IPS-20b (cell line): Measurements from ENCODE around the gene CD19.

Source experiments
- H3K27ac ChIP-seq: one replicate; pipeline ENCODE4 v1.5.1; 2013; ENCODE audit warnings: low read length
- H3K27me3 ChIP-seq: 2 replicates; pipeline ENCODE4 v1.6.1; 2013; ENCODE audit warnings: mild to moderate bottlenecking, low read length, inconsistent platforms; ENCODE audit not compliant: insufficient read depth
- H3K36me3 ChIP-seq: 2 replicates; pipeline ENCODE4 v1.6.1; 2013; ENCODE audit warnings: low read depth, mild to moderate bottlenecking, inconsistent platforms, low read length, moderate library complexity; ENCODE audit not compliant: insufficient read depth
- H3K4me1 ChIP-seq: 2 replicates; pipeline ENCODE4 v1.6.1; 2013; ENCODE audit warnings: mild to moderate bottlenecking, control low read depth, inconsistent platforms, low read length, moderate library complexity; ENCODE audit not compliant: insufficient read depth
- H3K4me3 ChIP-seq: 2 replicates; pipeline ENCODE4 v1.5.1; 2013; ENCODE audit warnings: mild to moderate bottlenecking, low read length, inconsistent platforms
- H3K9ac ChIP-seq: 2 replicates; pipeline ENCODE4 v1.6.1; 2013; ENCODE audit warnings: low read depth, mild to moderate bottlenecking, inconsistent platforms, low read length, moderate library complexity
- H3K9me3 ChIP-seq: 2 replicates; pipeline ENCODE4 v1.6.1; 2013; ENCODE audit warnings: mild to moderate bottlenecking, low read depth, low read length, inconsistent platforms; ENCODE audit not compliant: insufficient read depth

CD19 gene

GRCh38 chr16:28898942-28899341, 32.8 kb upstream of the CD19 start:
- H3K4me1 ChIP-seq = no peaks in the 10 kb centered on the region
- H3K27ac ChIP-seq = no peak overlapping the region
- no peaks in the 10 kb centered on the region for H3K9me3 ChIP-seq
- H3K27me3 ChIP-seq = no peaks in the 10 kb centered on the region
- no peaks in the 10 kb centered on the region for H3K36me3 ChIP-seq
- H3K9ac ChIP-seq = no peak overlapping the region
- no peak overlapping the region for H3K4me3 ChIP-seq

- Histone ChIP-seq H3K36me3 (no peaks in the 10 kb centered on the region; the same call in 1 of the 2 replicates), H3K4me1 (no peaks in the 10 kb centered on the region), H3K9me3 (no peaks in the 10 kb centered on the region), H3K4me3 (no peak overlapping the region), H3K27ac (no peak overlapping the region), H3K27me3 (no peaks in the 10 kb centered on the region), H3K9ac (no peak overlapping the region)
Measured at GRCh38 chr16:28899882-28900590, 31.7 kb upstream of the CD19 start.

- no peaks in the 10 kb centered on the region for H3K9me3 ChIP-seq
- H3K4me3 ChIP-seq = no peak overlapping the region
- H3K9ac ChIP-seq = no peak overlapping the region
- H3K27me3 ChIP-seq = no peaks in the 10 kb centered on the region
- no peak overlapping the region for H3K27ac ChIP-seq
- no peaks in the 10 kb centered on the region for H3K4me1 ChIP-seq
- H3K36me3 ChIP-seq = no peaks in the 10 kb centered on the region; the same call in 1 of the 2 replicates
Measured at GRCh38 chr16:28900601-28901000, 31.2 kb upstream of the CD19 start.

GRCh38 chr16:28901862-28902261, 29.9 kb upstream of the CD19 start:
- Histone ChIP-seq H3K27ac (no peak overlapping the region), H3K36me3 (no peaks in the 10 kb centered on the region; the same call in 1 of the 2 replicates), H3K9ac (no peak overlapping the region), H3K9me3 (no peaks in the 10 kb centered on the region), H3K4me1 (no peaks in the 10 kb centered on the region), H3K27me3 (no peaks in the 10 kb centered on the region), H3K4me3 (no peak overlapping the region)

- no peaks in the 10 kb centered on the region; the same call in 1 of the 2 replicates for H3K36me3 ChIP-seq
- H3K27me3 ChIP-seq = no peaks in the 10 kb centered on the region
- H3K4me3 ChIP-seq = no peak overlapping the region
- H3K4me1 ChIP-seq = no peaks in the 10 kb centered on the region
- H3K27ac ChIP-seq = no peak overlapping the region
- H3K9ac ChIP-seq = no peak overlapping the region
- H3K9me3 ChIP-seq = no peaks in the 10 kb centered on the region
Measured at GRCh38 chr16:28902909-28903308, 28.9 kb upstream of the CD19 start.

GRCh38 chr16:28903344-28904042, 28.3 kb upstream of the CD19 start:
- Histone ChIP-seq H3K27me3 (no peaks in the 10 kb centered on the region), H3K4me3 (no peak overlapping the region), H3K36me3 (peaks cover 6% of the 10 kb centered on the region; the same call in 1 of the 2 replicates), H3K27ac (no peak overlapping the region), H3K9ac (no peak overlapping the region), H3K4me1 (no peaks in the 10 kb centered on the region), H3K9me3 (no peaks in the 10 kb centered on the region)

- H3K4me1 ChIP-seq = no peaks in the 10 kb centered on the region
- no peak overlapping the region for H3K4me3 ChIP-seq
- H3K9me3 ChIP-seq = no peaks in the 10 kb centered on the region
- H3K9ac ChIP-seq = no peak overlapping the region
- H3K27me3 ChIP-seq = no peaks in the 10 kb centered on the region
- H3K27ac ChIP-seq = no peak overlapping the region
- H3K36me3 ChIP-seq = peaks cover 8% of the 10 kb centered on the region; the same call in 1 of the 2 replicates
Measured at GRCh38 chr16:28904363-28904762, 27.4 kb upstream of the CD19 start.

- H3K36me3 ChIP-seq = peaks cover 8% of the 10 kb centered on the region; the same call in 1 of the 2 replicates
- no peaks in the 10 kb centered on the region for H3K9me3 ChIP-seq
- H3K4me3 ChIP-seq = no peak overlapping the region
- H3K27me3 ChIP-seq = no peaks in the 10 kb centered on the region
- no peak overlapping the region for H3K9ac ChIP-seq
- H3K4me1 ChIP-seq = no peaks in the 10 kb centered on the region
- H3K27ac ChIP-seq = no peak overlapping the region
Measured at GRCh38 chr16:28904828-28905227, 26.9 kb upstream of the CD19 start.

- peaks cover 8% of the 10 kb centered on the region; the same call in 1 of the 2 replicates for H3K36me3 ChIP-seq
- H3K27ac ChIP-seq = no peak overlapping the region
- H3K9me3 ChIP-seq = no peaks in the 10 kb centered on the region
- H3K4me1 ChIP-seq = no peaks in the 10 kb centered on the region
- H3K4me3 ChIP-seq = no peak overlapping the region
- no peaks in the 10 kb centered on the region for H3K27me3 ChIP-seq
- H3K9ac ChIP-seq = no peak overlapping the region
Measured at GRCh38 chr16:28905229-28905754, 26.5 kb upstream of the CD19 start.

GRCh38 chr16:28905800-28906372, 25.9 kb upstream of the CD19 start:
- H3K36me3 ChIP-seq = peaks cover 8% of the 10 kb centered on the region; the same call in 1 of the 2 replicates
- H3K4me1 ChIP-seq = no peaks in the 10 kb centered on the region
- H3K9me3 ChIP-seq = no peaks in the 10 kb centered on the region
- no peaks in the 10 kb centered on the region for H3K27me3 ChIP-seq
- H3K27ac ChIP-seq = no peak overlapping the region
- no peak overlapping the region for H3K4me3 ChIP-seq
- no peak overlapping the region for H3K9ac ChIP-seq

GRCh38 chr16:28910086-28911031, 21.4 kb upstream of the CD19 start:
- no peaks in the 10 kb centered on the region for H3K4me1 ChIP-seq
- H3K9me3 ChIP-seq = no peaks in the 10 kb centered on the region
- H3K9ac ChIP-seq = no peak overlapping the region
- H3K27ac ChIP-seq = no peak overlapping the region
- H3K36me3 ChIP-seq = peaks cover 18% of the 10 kb centered on the region; the same call in 1 of the 2 replicates
- H3K27me3 ChIP-seq = no peaks in the 10 kb centered on the region
- no peak overlapping the region for H3K4me3 ChIP-seq
